ENCODE measurements around the gene CCDC159.

Gene CCDC159

DNA sequence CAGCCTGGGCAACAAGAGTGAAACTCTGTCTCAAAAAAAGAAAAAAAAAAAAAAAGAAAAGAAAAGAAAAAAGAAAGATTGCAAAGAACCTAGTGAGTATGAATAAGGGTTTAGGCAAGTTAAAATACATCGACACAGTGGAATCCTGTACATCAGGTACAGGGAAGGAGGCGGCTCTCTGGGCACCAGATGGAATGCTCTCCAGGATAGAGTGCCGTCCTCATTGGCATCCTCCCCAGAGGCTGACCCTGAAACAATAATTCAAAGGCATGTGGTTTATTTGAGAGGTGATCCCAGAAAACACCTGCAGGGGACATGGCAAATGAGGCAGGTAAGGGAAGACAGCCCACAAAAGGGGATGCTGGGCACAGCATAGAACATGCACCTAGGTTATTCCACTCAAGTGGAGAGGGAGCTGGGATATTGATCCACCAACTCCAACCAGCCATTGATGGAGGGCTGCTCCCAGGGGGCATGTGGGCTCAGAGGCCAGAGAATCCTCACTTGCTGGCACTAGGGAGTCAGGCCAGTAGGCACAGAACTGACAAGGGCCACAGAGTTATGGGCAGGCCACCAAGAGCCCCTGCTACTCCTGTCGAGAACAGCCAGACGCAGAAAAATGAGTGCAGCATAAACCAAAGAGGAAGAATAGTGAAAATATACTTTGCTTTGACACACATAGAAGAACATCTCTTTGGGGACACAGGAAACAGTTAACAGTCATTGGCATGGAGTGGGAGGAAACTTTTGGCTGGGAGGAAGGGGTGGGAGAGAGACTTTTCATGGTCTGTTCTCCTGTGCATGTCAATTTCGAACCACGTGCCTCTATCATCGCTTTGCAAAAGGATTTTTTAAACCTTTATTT lies 46.1 kb upstream of the CCDC159 start:
- Histone ChIP-seq H3K9me3 (ENCODE audit: control insufficient read depth, insufficient read depth, low read depth, low read length) (no peaks in the 10 kb centered on the region), H3K4me3 (ENCODE audit: low read depth, low read length) (no peak overlapping the region), H3K4me1 (ENCODE audit: control insufficient read depth, insufficient read depth, low read length) (no peaks in the 10 kb centered on the region), H3K36me3 (ENCODE audit: control insufficient read depth in 2 of 2, insufficient read depth in 1 of 2, low read length in 2 of 2) (no peaks in the 10 kb centered on the region), H3K27ac (ENCODE audit: extremely low read depth, low read depth, low read length) (no peak overlapping the region)
- TF ChIP-seq ZNF37A (tag by site-specific recombination; IDR thresholded peaks at IDR 0.05) (peak; percentile 98), EGR2 (tag by site-specific recombination; IDR thresholded peaks at IDR 0.05; ENCODE audit: low read depth) (peak; percentile 33; the same call in 1 of the 2 replicates), ZNF248 (tag by site-specific recombination; IDR thresholded peaks at IDR 0.05) (no peak), ZSCAN16 (tag by site-specific recombination; IDR thresholded peaks at IDR 0.05) (no peak)
- ChIA-PET CTCF (interaction anchor here (1.2 kb wide), 1 partner anchor 182 kb away, joined by 4 read pairs; no protein-coding TSS in a partner anchor), POLR2A (no interaction called here)

DNA sequence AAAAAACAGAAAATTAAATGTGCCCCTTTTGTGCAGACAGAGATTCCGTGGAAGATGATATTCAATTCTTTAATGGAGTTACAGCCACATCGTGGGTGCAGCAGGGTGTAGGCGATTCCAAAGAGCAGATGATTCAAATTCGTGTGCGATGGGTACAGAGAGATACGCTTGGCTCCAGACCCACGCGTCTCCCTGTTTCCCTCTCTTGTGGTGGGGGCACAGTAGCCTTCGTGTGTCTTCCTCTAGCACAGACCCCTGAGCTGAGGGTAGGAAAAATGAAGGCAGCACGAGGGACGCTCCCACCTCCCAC lies 45.6 kb upstream of the CCDC159 start:
- Histone ChIP-seq H3K27ac (ENCODE audit: extremely low read depth, low read depth, low read length) (no peak overlapping the region), H3K4me1 (ENCODE audit: control insufficient read depth, insufficient read depth, low read length) (no peaks in the 10 kb centered on the region), H3K9me3 (ENCODE audit: control insufficient read depth, insufficient read depth, low read depth, low read length) (no peaks in the 10 kb centered on the region), H3K36me3 (ENCODE audit: control insufficient read depth in 2 of 2, insufficient read depth in 1 of 2, low read length in 2 of 2) (no peaks in the 10 kb centered on the region), H3K4me3 (ENCODE audit: low read depth, low read length) (no peak overlapping the region)
- CTCF ChIA-PET: interaction anchor here (0.7 kb wide), 1 partner anchor 1660 kb away, joined by 4 read pairs; no protein-coding TSS in a partner anchor
- POLR2A ChIA-PET: no interaction called here
- no peak for TF ChIP-seq ZNF624 (tag by site-specific recombination; IDR thresholded peaks at IDR 0.05)
- TF ChIP-seq SCRT2 (tag by site-specific recombination; IDR thresholded peaks at IDR 0.05): no peak
- TF ChIP-seq, protein P1, sequence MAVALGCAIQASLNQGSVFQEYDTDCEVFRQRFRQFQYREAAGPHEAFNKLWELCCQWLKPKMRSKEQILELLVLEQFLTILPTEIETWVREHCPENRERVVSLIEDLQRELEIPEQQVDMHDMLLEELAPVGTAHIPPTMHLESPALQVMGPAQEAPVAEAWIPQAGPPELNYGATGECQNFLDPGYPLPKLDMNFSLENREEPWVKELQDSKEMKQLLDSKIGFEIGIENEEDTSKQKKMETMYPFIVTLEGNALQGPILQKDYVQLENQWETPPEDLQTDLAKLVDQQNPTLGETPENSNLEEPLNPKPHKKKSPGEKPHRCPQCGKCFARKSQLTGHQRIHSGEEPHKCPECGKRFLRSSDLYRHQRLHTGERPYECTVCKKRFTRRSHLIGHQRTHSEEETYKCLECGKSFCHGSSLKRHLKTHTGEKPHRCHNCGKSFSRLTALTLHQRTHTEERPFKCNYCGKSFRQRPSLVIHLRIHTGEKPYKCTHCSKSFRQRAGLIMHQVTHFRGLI (tag by site-specific recombination; IDR thresholded peaks at IDR 0.05): no peak
- no peak for TF ChIP-seq ZNF555 (tag by site-specific recombination; conservative IDR thresholded peaks at IDR 0.05)
- no peak for TF ChIP-seq OVOL3 (tag by site-specific recombination; IDR thresholded peaks at IDR 0.05)
- no peak for TF ChIP-seq ZNF76 (tag by site-specific recombination; IDR thresholded peaks at IDR 0.05; ENCODE audit: borderline replicate concordance, low read depth)
- TF ChIP-seq, protein P2, sequence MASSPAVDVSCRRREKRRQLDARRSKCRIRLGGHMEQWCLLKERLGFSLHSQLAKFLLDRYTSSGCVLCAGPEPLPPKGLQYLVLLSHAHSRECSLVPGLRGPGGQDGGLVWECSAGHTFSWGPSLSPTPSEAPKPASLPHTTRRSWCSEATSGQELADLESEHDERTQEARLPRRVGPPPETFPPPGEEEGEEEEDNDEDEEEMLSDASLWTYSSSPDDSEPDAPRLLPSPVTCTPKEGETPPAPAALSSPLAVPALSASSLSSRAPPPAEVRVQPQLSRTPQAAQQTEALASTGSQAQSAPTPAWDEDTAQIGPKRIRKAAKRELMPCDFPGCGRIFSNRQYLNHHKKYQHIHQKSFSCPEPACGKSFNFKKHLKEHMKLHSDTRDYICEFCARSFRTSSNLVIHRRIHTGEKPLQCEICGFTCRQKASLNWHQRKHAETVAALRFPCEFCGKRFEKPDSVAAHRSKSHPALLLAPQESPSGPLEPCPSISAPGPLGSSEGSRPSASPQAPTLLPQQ (tag by site-specific recombination; IDR thresholded peaks at IDR 0.05): no peak
- TF ChIP-seq, protein P3, sequence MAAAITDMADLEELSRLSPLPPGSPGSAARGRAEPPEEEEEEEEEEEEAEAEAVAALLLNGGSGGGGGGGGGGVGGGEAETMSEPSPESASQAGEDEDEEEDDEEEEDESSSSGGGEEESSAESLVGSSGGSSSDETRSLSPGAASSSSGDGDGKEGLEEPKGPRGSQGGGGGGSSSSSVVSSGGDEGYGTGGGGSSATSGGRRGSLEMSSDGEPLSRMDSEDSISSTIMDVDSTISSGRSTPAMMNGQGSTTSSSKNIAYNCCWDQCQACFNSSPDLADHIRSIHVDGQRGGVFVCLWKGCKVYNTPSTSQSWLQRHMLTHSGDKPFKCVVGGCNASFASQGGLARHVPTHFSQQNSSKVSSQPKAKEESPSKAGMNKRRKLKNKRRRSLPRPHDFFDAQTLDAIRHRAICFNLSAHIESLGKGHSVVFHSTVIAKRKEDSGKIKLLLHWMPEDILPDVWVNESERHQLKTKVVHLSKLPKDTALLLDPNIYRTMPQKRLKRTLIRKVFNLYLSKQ (tag by site-specific recombination; IDR thresholded peaks at IDR 0.05; ENCODE audit: borderline replicate concordance): no peak
- TF ChIP-seq, protein P4, sequence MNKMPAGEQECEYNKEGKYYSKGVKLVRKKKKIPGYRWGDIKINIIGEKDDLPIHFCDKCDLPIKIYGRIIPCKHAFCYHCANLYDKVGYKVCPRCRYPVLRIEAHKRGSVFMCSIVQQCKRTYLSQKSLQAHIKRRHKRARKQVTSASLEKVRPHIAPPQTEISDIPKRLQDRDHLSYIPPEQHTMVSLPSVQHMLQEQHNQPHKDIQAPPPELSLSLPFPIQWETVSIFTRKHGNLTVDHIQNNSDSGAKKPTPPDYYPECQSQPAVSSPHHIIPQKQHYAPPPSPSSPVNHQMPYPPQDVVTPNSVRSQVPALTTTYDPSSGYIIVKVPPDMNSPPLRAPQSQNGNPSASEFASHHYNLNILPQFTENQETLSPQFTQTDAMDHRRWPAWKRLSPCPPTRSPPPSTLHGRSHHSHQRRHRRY (tag by site-specific recombination; IDR thresholded peaks at IDR 0.05): no peak
- TF ChIP-seq, protein P5, sequence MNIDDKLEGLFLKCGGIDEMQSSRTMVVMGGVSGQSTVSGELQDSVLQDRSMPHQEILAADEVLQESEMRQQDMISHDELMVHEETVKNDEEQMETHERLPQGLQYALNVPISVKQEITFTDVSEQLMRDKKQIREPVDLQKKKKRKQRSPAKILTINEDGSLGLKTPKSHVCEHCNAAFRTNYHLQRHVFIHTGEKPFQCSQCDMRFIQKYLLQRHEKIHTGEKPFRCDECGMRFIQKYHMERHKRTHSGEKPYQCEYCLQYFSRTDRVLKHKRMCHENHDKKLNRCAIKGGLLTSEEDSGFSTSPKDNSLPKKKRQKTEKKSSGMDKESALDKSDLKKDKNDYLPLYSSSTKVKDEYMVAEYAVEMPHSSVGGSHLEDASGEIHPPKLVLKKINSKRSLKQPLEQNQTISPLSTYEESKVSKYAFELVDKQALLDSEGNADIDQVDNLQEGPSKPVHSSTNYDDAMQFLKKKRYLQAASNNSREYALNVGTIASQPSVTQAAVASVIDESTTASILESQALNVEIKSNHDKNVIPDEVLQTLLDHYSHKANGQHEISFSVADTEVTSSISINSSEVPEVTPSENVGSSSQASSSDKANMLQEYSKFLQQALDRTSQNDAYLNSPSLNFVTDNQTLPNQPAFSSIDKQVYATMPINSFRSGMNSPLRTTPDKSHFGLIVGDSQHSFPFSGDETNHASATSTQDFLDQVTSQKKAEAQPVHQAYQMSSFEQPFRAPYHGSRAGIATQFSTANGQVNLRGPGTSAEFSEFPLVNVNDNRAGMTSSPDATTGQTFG (tag by site-specific recombination; IDR thresholded peaks at IDR 0.05; ENCODE audit: borderline replicate concordance): no peak
- no peak for TF ChIP-seq KLF10 (tag by site-specific recombination; IDR thresholded peaks at IDR 0.05)
- TF ChIP-seq ZNF792 (tag by site-specific recombination; IDR thresholded peaks at IDR 0.05): no peak
- no peak for TF ChIP-seq ZNF350 (tag by site-specific recombination; IDR thresholded peaks at IDR 0.05)
- no peak for TF ChIP-seq KLF1 (tag by site-specific recombination; IDR thresholded peaks at IDR 0.05)
- no peak for TF ChIP-seq FEZF1 (tag by site-specific recombination; IDR thresholded peaks at IDR 0.05)
- TF ChIP-seq HOXA7 (CRISPR knock-in tag; IDR thresholded peaks at IDR 0.05; ENCODE audit: borderline replicate concordance): no peak
- TF ChIP-seq SCRT1 (tag by site-specific recombination; IDR thresholded peaks at IDR 0.05; ENCODE audit: borderline replicate concordance): no peak
- TF ChIP-seq, protein P6, sequence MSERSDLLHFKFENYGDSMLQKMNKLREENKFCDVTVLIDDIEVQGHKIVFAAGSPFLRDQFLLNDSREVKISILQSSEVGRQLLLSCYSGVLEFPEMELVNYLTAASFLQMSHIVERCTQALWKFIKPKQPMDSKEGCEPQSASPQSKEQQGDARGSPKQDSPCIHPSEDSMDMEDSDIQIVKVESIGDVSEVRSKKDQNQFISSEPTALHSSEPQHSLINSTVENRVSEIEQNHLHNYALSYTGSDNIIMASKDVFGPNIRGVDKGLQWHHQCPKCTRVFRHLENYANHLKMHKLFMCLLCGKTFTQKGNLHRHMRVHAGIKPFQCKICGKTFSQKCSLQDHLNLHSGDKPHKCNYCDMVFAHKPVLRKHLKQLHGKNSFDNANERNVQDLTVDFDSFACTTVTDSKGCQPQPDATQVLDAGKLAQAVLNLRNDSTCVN (tag by site-specific recombination; optimal IDR thresholded peaks at IDR 0.05): no peak
